Mucosa of gallbladder (tissue), 1 donor: ENCODE data around the gene DCAF15. TPM values are rescaled to one million over a fixed set of nuclear protein-coding genes. Genes with fewer than 3 reads are reported as not detected.

Source experiments
- DNase-seq: peaks from one replicate; pipeline ENCODE4 v3.0.0-alpha.2; 2020; ENCODE audit warnings: low spot score
- total RNA-seq: library from RNA; stranded (reverse); gene quantifications from one replicate; pipeline ENCODE4 v1.2.1, GENCODE V29; 2021
- donor health status: DM: no; HTN: no; CAD: no.

The DCAF15 gene
- total RNA-seq, 1 donor from 2014 or later = 33.7 TPM

- DNase-seq = no peak
Observed at GRCh38 chr19:13976446-13976845, 24.1 kb downstream of the DCAF15 start.

GRCh38 chr19:13977803-13978202 lies 25.5 kb downstream of the DCAF15 start:
- DNase-seq = no peak

GRCh38 chr19:13978351-13979243 lies 26.3 kb downstream of the DCAF15 start:
- peak; percentile 53 for DNase-seq

- no peak for DNase-seq
Observed at GRCh38 chr19:13979244-13979615, 26.9 kb downstream of the DCAF15 start.

- DNase-seq = no peak
Observed at GRCh38 chr19:13979686-13980085, 27.4 kb downstream of the DCAF15 start.

GRCh38 chr19:13980340-13980739 lies 28.0 kb downstream of the DCAF15 start:
- no peak for DNase-seq

GRCh38 chr19:13981021-13981420 lies 28.7 kb downstream of the DCAF15 start:
- DNase-seq = no peak

GRCh38 chr19:13981467-13981866 lies 29.2 kb downstream of the DCAF15 start:
- no peak for DNase-seq

- DNase-seq = no peak
Observed at GRCh38 chr19:13981988-13982501, 29.7 kb downstream of the DCAF15 start.

GRCh38 chr19:13982773-13983172 lies 30.5 kb downstream of the DCAF15 start:
- no peak for DNase-seq

- no peak for DNase-seq
Observed at GRCh38 chr19:13983213-13983889, 31.0 kb downstream of the DCAF15 start.

GRCh38 chr19:13984186-13984585 lies 31.9 kb downstream of the DCAF15 start:
- no peak for DNase-seq

GRCh38 chr19:13984875-13985741 lies 32.8 kb downstream of the DCAF15 start:
- DNase-seq = no peak

GRCh38 chr19:13985771-13986347 lies 33.5 kb downstream of the DCAF15 start:
- no peak for DNase-seq

GRCh38 chr19:13986348-13986904 lies 34.1 kb downstream of the DCAF15 start:
- DNase-seq = peak; percentile 92

- peak; percentile 42 for DNase-seq
Observed at GRCh38 chr19:13987101-13987890, 35.0 kb downstream of the DCAF15 start.

- no peak for DNase-seq
Observed at GRCh38 chr19:13989487-13989886, 37.2 kb downstream of the DCAF15 start.

- DNase-seq = no peak
Observed at GRCh38 chr19:13990085-13990484, 37.8 kb downstream of the DCAF15 start.

- DNase-seq = no peak
Observed at GRCh38 chr19:13992025-13992424, 39.7 kb downstream of the DCAF15 start.

- DNase-seq = no peak
Observed at GRCh38 chr19:13993590-13994300, 41.4 kb downstream of the DCAF15 start.
